Neural progenitor cell (in vitro differentiated cells): ENCODE results near the gene ASB13.

Source experiments
- EZH2 ChIP-seq: fragments of 200-600 bp; sonication (generic); IDR thresholded peaks from 2 replicates; pipeline ENCODE4 v1.6.1; 2017; ENCODE audit warnings: antibody characterized with exemption, mild to moderate bottlenecking, moderate library complexity
- EZH2phosphoT487 ChIP-seq: fragments of 200-600 bp; sonication (generic); IDR thresholded peaks from 2 replicates; pipeline ENCODE4 v1.6.1; 2017; ENCODE audit warnings: antibody characterized with exemption
- TF ChIP-seq, protein P1 (sequence below): fragments of 200-600 bp; sonication (generic); IDR thresholded peaks from 2 replicates; pipeline ENCODE4 v1.5.1; 2017; ENCODE audit warnings: antibody characterized with exemption, mild to moderate bottlenecking

DNA sequence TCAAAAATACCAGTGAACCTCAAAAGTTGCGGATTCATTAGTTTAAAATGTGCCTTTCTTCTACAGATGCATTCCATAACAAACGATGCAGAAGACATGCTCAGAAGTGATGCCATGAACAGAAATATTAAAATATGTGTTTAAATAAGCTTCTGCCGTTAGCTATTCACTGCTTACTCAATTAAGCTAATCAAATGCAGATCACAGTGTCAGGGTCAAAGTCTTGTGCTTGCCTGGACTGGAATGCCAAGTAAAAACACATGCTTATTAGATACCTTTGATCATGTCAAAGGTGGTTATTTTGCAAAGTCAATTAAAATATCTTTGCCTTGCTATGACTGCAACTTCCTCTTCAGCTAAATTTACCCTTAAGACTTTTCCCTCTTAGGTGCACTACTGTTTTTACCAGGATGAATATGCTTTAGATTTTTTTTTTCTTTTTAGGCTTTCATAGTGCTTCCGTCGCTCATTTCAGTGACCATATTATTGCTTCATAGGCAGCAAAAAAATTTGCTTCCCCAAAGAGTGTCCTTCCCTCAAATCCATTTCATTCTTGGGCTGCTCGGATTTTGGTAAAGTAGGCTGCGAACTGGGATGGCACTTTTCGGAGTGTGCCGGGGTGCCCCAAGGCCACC lies 905 bp downstream of the ASB13 start:
- TF ChIP-seq, protein P1, sequence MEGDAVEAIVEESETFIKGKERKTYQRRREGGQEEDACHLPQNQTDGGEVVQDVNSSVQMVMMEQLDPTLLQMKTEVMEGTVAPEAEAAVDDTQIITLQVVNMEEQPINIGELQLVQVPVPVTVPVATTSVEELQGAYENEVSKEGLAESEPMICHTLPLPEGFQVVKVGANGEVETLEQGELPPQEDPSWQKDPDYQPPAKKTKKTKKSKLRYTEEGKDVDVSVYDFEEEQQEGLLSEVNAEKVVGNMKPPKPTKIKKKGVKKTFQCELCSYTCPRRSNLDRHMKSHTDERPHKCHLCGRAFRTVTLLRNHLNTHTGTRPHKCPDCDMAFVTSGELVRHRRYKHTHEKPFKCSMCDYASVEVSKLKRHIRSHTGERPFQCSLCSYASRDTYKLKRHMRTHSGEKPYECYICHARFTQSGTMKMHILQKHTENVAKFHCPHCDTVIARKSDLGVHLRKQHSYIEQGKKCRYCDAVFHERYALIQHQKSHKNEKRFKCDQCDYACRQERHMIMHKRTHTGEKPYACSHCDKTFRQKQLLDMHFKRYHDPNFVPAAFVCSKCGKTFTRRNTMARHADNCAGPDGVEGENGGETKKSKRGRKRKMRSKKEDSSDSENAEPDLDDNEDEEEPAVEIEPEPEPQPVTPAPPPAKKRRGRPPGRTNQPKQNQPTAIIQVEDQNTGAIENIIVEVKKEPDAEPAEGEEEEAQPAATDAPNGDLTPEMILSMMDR, result no peak
- TF ChIP-seq EZH2 (peak; percentile 11), EZH2phosphoT487 (no peak)
